ENCODE data around the gene ZNF443.
"Not testable (repeated sequence)": the region's sequence is repeated elsewhere in the genome, so short reads cannot be mapped to it uniquely, and the experiment has no call there.

ZNF443 gene

GRCh38 chr19:12453495-12453894, 12.7 kb upstream of the ZNF443 start:
- no peaks in the 10 kb centered on the region for H3K27me3 Mint-ChIP-seq (ENCODE audit: low read depth)
- no peak overlapping the region for H3K4me3 Mint-ChIP-seq
- no peak overlapping the region for H3K27ac Mint-ChIP-seq
- H3K36me3 Mint-ChIP-seq (ENCODE audit: low read depth), result peaks cover 5% of the 10 kb centered on the region
- H3K9me3 Mint-ChIP-seq, result peaks cover 62% of the 10 kb centered on the region
- H3K4me1 Mint-ChIP-seq (ENCODE audit: low read depth), result no peaks in the 10 kb centered on the region
- DNase-seq (ENCODE audit: low spot score), result no peak

GRCh38 chr19:12450844-12451243, 10.0 kb upstream of the ZNF443 start:
- DNase-seq (ENCODE audit: low spot score), result no peak
- H3K4me3 Mint-ChIP-seq, result no peak overlapping the region
- no peak overlapping the region for H3K27ac Mint-ChIP-seq
- peaks cover 4% of the 10 kb centered on the region for H3K36me3 Mint-ChIP-seq (ENCODE audit: low read depth)
- H3K27me3 Mint-ChIP-seq (ENCODE audit: low read depth), result no peaks in the 10 kb centered on the region
- H3K9me3 Mint-ChIP-seq, result peaks cover 56% of the 10 kb centered on the region
- no peaks in the 10 kb centered on the region for H3K4me1 Mint-ChIP-seq (ENCODE audit: low read depth)

- H3K4me1 Mint-ChIP-seq (ENCODE audit: low read depth), result no peaks in the 10 kb centered on the region
- H3K27ac Mint-ChIP-seq, result no peak overlapping the region
- H3K27me3 Mint-ChIP-seq (ENCODE audit: low read depth), result no peaks in the 10 kb centered on the region
Measured at GRCh38 chr19:12448808-12449207, 8.0 kb upstream of the ZNF443 start.

GRCh38 chr19:12439686-12440540, 908 bp downstream of the ZNF443 start:
- H3K27me3 Mint-ChIP-seq (ENCODE audit: low read depth); H3K4me1 Mint-ChIP-seq (ENCODE audit: low read depth): not testable (repeated sequence)
- peaks cover 28% of the 10 kb centered on the region for H3K36me3 Mint-ChIP-seq (ENCODE audit: low read depth)

More at GRCh38 chr19:12448808-12449207, 8.0 kb upstream of the ZNF443 start:
- peaks cover 57% of the 10 kb centered on the region for H3K9me3 Mint-ChIP-seq
- no peak overlapping the region for H3K4me3 Mint-ChIP-seq
- H3K36me3 Mint-ChIP-seq (ENCODE audit: low read depth), result peaks cover 5% of the 10 kb centered on the region
- no peak for DNase-seq (ENCODE audit: low spot score)

GRCh38 chr19:12430726-12431299, 10.0 kb downstream of the ZNF443 start:
- peaks cover 67% of the 10 kb centered on the region for H3K9me3 Mint-ChIP-seq
- DNase-seq (ENCODE audit: low spot score); H3K4me1 Mint-ChIP-seq (ENCODE audit: low read depth); H3K4me3 Mint-ChIP-seq; H3K27ac Mint-ChIP-seq; H3K27me3 Mint-ChIP-seq (ENCODE audit: low read depth): not testable (repeated sequence)
- H3K36me3 Mint-ChIP-seq (ENCODE audit: low read depth), result peaks cover 72% of the 10 kb centered on the region

More at GRCh38 chr19:12439686-12440540, 908 bp downstream of the ZNF443 start:
- Mint-ChIP-seq H3K27ac (peak overlapping the region; percentile 77), H3K4me3 (peak overlapping the region; percentile 87), H3K9me3 (peaks cover 57% of the 10 kb centered on the region)
- DNase-seq (ENCODE audit: low spot score), result peak; percentile 64

GRCh38 chr19:12425888-12426274, 14.9 kb downstream of the ZNF443 start:
- no peak overlapping the region for H3K27ac Mint-ChIP-seq
- no peaks in the 10 kb centered on the region for H3K4me1 Mint-ChIP-seq (ENCODE audit: low read depth)
- DNase-seq (ENCODE audit: low spot score), result no peak
- peaks cover 63% of the 10 kb centered on the region for H3K9me3 Mint-ChIP-seq
- no peak overlapping the region for H3K4me3 Mint-ChIP-seq
- peaks cover 54% of the 10 kb centered on the region for H3K36me3 Mint-ChIP-seq (ENCODE audit: low read depth)
- H3K27me3 Mint-ChIP-seq (ENCODE audit: low read depth), result no peaks in the 10 kb centered on the region

GRCh38 chr19:12425236-12425887, 15.5 kb downstream of the ZNF443 start:
- Mint-ChIP-seq H3K4me3 (no peak overlapping the region), H3K36me3 (ENCODE audit: low read depth) (peaks cover 53% of the 10 kb centered on the region), H3K27me3 (ENCODE audit: low read depth) (no peaks in the 10 kb centered on the region), H3K27ac (no peak overlapping the region), H3K4me1 (ENCODE audit: low read depth) (no peaks in the 10 kb centered on the region), H3K9me3 (peaks cover 63% of the 10 kb centered on the region)
- DNase-seq (ENCODE audit: low spot score), result no peak

- not testable (repeated sequence) for H3K27me3 Mint-ChIP-seq (ENCODE audit: low read depth); H3K4me3 Mint-ChIP-seq; DNase-seq (ENCODE audit: low spot score)
Measured at GRCh38 chr19:12417273-12417672, 23.5 kb downstream of the ZNF443 start.

GRCh38 chr19:12411893-12412292, 28.9 kb downstream of the ZNF443 start:
- Mint-ChIP-seq H3K4me3 (no peak overlapping the region), H3K9me3 (peaks cover 66% of the 10 kb centered on the region), H3K27me3 (ENCODE audit: low read depth) (no peaks in the 10 kb centered on the region), H3K4me1 (ENCODE audit: low read depth) (no peaks in the 10 kb centered on the region), H3K36me3 (ENCODE audit: low read depth) (peaks cover 6% of the 10 kb centered on the region), H3K27ac (no peak overlapping the region)
- DNase-seq (ENCODE audit: low spot score), result no peak

More at GRCh38 chr19:12417273-12417672, 23.5 kb downstream of the ZNF443 start:
- peaks cover 12% of the 10 kb centered on the region for H3K36me3 Mint-ChIP-seq (ENCODE audit: low read depth)
- not testable (repeated sequence) for H3K27ac Mint-ChIP-seq; H3K4me1 Mint-ChIP-seq (ENCODE audit: low read depth)
- H3K9me3 Mint-ChIP-seq, result peaks cover 65% of the 10 kb centered on the region

GRCh38 chr19:12400633-12401502, 40.0 kb downstream of the ZNF443 start, which contains the start of gene ZNF799:
ZNF799 (minus strand) TSS chr19:12401271; CDS start chr19:12401070, 201 bp downstream.
- peak within 1 kb of the TSS; percentile 78 for H3K27ac Mint-ChIP-seq
- no peaks in the 10 kb centered on the region for H3K27me3 Mint-ChIP-seq (ENCODE audit: low read depth)
- H3K4me3 Mint-ChIP-seq, result peak within 1 kb of the TSS; percentile 92
- DNase-seq (ENCODE audit: low spot score), result peak; percentile 88
- H3K4me1 Mint-ChIP-seq (ENCODE audit: low read depth), result peaks cover 9% of the 10 kb centered on the region
- peaks cover 29% of the 10 kb centered on the region for H3K36me3 Mint-ChIP-seq (ENCODE audit: low read depth)
- peaks cover 56% of the 10 kb centered on the region for H3K9me3 Mint-ChIP-seq

- peak; percentile 43 for DNase-seq (ENCODE audit: low spot score)
- H3K36me3 Mint-ChIP-seq (ENCODE audit: low read depth), result peaks cover 34% of the 10 kb centered on the region
- peaks cover 57% of the 10 kb centered on the region for H3K9me3 Mint-ChIP-seq
- peak overlapping the region; percentile 86 for H3K4me3 Mint-ChIP-seq
- peak overlapping the region; percentile 57 for H3K27ac Mint-ChIP-seq
- H3K4me1 Mint-ChIP-seq (ENCODE audit: low read depth); H3K27me3 Mint-ChIP-seq (ENCODE audit: low read depth): not testable (repeated sequence)
Measured at GRCh38 chr19:12399901-12400632, 40.8 kb downstream of the ZNF443 start.

GRCh38 chr19:12391148-12391547, 49.7 kb downstream of the ZNF443 start:
- H3K27ac Mint-ChIP-seq; H3K4me3 Mint-ChIP-seq; DNase-seq (ENCODE audit: low spot score); H3K4me1 Mint-ChIP-seq (ENCODE audit: low read depth); H3K27me3 Mint-ChIP-seq (ENCODE audit: low read depth): not testable (repeated sequence)
- H3K9me3 Mint-ChIP-seq, result peaks cover 71% of the 10 kb centered on the region
- peaks cover 68% of the 10 kb centered on the region for H3K36me3 Mint-ChIP-seq (ENCODE audit: low read depth)

- not testable (repeated sequence) for H3K4me3 Mint-ChIP-seq; H3K4me1 Mint-ChIP-seq (ENCODE audit: low read depth); H3K27me3 Mint-ChIP-seq (ENCODE audit: low read depth); DNase-seq (ENCODE audit: low spot score); H3K27ac Mint-ChIP-seq
- peaks cover 37% of the 10 kb centered on the region for H3K36me3 Mint-ChIP-seq (ENCODE audit: low read depth)
- H3K9me3 Mint-ChIP-seq, result peaks cover 51% of the 10 kb centered on the region
Measured at GRCh38 chr19:12386365-12386764, 54.5 kb downstream of the ZNF443 start.

Measured in T-helper 2 cell treated with Interferon-gamma antibody and Interleukin-4, amounts not matched to agents 5 μg/mL and 100 μg/mL, for 36 hours (primary cell).